BLaER1 (cell line): ENCODE measurements around the gene BATF2.
"Not testable (repeated sequence)": the region's sequence is repeated elsewhere in the genome, so short reads cannot be mapped to it uniquely, and the experiment has no call there.

Source experiments
- H3K27ac ChIP-seq: shearing (Covaris generic); formaldehyde crosslinking; 2 replicates; pipeline ENCODE4 v1.8.1; 2022
- H3K27me3 ChIP-seq: shearing (Covaris generic); formaldehyde crosslinking; 2 replicates; pipeline ENCODE4 v1.8.1; 2022
- H3K36me3 ChIP-seq: shearing (Covaris generic); formaldehyde crosslinking; 2 replicates; pipeline ENCODE4 v1.8.1; 2022
- H3K4me1 ChIP-seq: shearing (Covaris generic); formaldehyde crosslinking; 2 replicates; pipeline ENCODE4 v1.8.1; 2022
- H3K4me2 ChIP-seq: shearing (Covaris generic); formaldehyde crosslinking; 2 replicates; pipeline ENCODE4 v1.8.1; 2022
- H3K4me3 ChIP-seq: shearing (Covaris generic); formaldehyde crosslinking; 2 replicates; pipeline ENCODE4 v1.8.1; 2022
- H3K9ac ChIP-seq: shearing (Covaris generic); formaldehyde crosslinking; 2 replicates; pipeline ENCODE4 v1.8.1; 2022
- H3K9me3 ChIP-seq: shearing (Covaris generic); formaldehyde crosslinking; 2 replicates; pipeline ENCODE4 v1.8.1; 2022
- H4K20me1 ChIP-seq: shearing (Covaris generic); formaldehyde crosslinking; 2 replicates; pipeline ENCODE4 v1.8.1; 2022
- Cebpa-rat ChIP-seq: shearing (Covaris generic); IDR thresholded peaks from 2 replicates; pipeline ENCODE4 v1.8.1; 2022

The BATF2 gene

GRCh38 chr11:65014726-65015227 is 18.0 kb upstream of the BATF2 start:
- H3K4me3 ChIP-seq = peak overlapping the region; percentile 77
- peaks cover 40% of the 10 kb centered on the region for H3K4me1 ChIP-seq
- TF ChIP-seq Cebpa-rat = no peak
- H3K36me3 ChIP-seq = peaks cover 26% of the 10 kb centered on the region
- no peaks in the 10 kb centered on the region for H3K9me3 ChIP-seq
- no peaks in the 10 kb centered on the region for H3K27me3 ChIP-seq
- H3K9ac ChIP-seq = peak overlapping the region; percentile 86
- peak overlapping the region; percentile 94 for H3K27ac ChIP-seq
- H4K20me1 ChIP-seq = no peaks in the 10 kb centered on the region; the same call in 1 of the 2 replicates
- H3K4me2 ChIP-seq = peak overlapping the region; percentile 92

- peaks cover 19% of the 10 kb centered on the region for H3K36me3 ChIP-seq
- peak within 1 kb of the TSS; percentile 86 for H3K9ac ChIP-seq
- peak within 1 kb of the TSS; percentile 92 for H3K4me2 ChIP-seq
- H3K4me1 ChIP-seq = peaks cover 40% of the 10 kb centered on the region
- H3K27ac ChIP-seq = peak within 1 kb of the TSS; percentile 94
- TF ChIP-seq Cebpa-rat = no peak
- H3K4me3 ChIP-seq = peak within 1 kb of the TSS; percentile 77
- H3K9me3 ChIP-seq = no peaks in the 10 kb centered on the region
- no peaks in the 10 kb centered on the region for H3K27me3 ChIP-seq
- no peaks in the 10 kb centered on the region; the same call in 1 of the 2 replicates for H4K20me1 ChIP-seq
These were observed 17.3 kb upstream of the BATF2 start, which contains the start of gene ARL2 for GRCh38 chr11:65013888-65014725. Gene ARL2 (plus strand): TSS chr11:65014160. CDS start chr11:65014208, 48 bp downstream.

GRCh38 chr11:65013130-65013887 is 16.5 kb upstream of the BATF2 start:
- no peak for TF ChIP-seq Cebpa-rat
- Histone ChIP-seq H3K9ac (peak overlapping the region; percentile 86), H3K27ac (peak overlapping the region; percentile 94)

GRCh38 chr11:65008873-65009272 is 12.1 kb upstream of the BATF2 start:
- Histone ChIP-seq H3K9me3 (no peaks in the 10 kb centered on the region), H3K4me3 (no peak overlapping the region), H4K20me1 (no peaks in the 10 kb centered on the region), H3K27me3 (no peaks in the 10 kb centered on the region), H3K27ac (no peak overlapping the region), H3K36me3 (no peaks in the 10 kb centered on the region), H3K4me2 (no peak overlapping the region), H3K9ac (no peak overlapping the region), H3K4me1 (peaks cover 7% of the 10 kb centered on the region)
- TF ChIP-seq Cebpa-rat = no peak

More at GRCh38 chr11:65013130-65013887, 16.5 kb upstream of the BATF2 start:
- Histone ChIP-seq H3K27me3 (no peaks in the 10 kb centered on the region), H3K36me3 (peaks cover 11% of the 10 kb centered on the region), H3K4me2 (peak overlapping the region; percentile 92), H3K4me1 (peaks cover 40% of the 10 kb centered on the region), H3K4me3 (peak overlapping the region; percentile 77), H4K20me1 (no peaks in the 10 kb centered on the region; the same call in 1 of the 2 replicates), H3K9me3 (no peaks in the 10 kb centered on the region)

- Histone ChIP-seq H4K20me1 (no peaks in the 10 kb centered on the region), H3K9me3 (no peaks in the 10 kb centered on the region), H3K27ac (no peak overlapping the region), H3K36me3 (no peaks in the 10 kb centered on the region), H3K27me3 (no peaks in the 10 kb centered on the region), H3K4me3 (no peak overlapping the region), H3K9ac (no peak overlapping the region), H3K4me1 (peaks cover 3% of the 10 kb centered on the region), H3K4me2 (no peak overlapping the region)
- TF ChIP-seq Cebpa-rat = no peak
These were observed 11.2 kb upstream of the BATF2 start for GRCh38 chr11:65008016-65008415.

- H3K36me3 ChIP-seq, H3K27ac ChIP-seq, H3K4me2 ChIP-seq, H3K9me3 ChIP-seq, H4K20me1 ChIP-seq, H3K4me1 ChIP-seq, H3K27me3 ChIP-seq, H3K4me3 ChIP-seq, H3K9ac ChIP-seq: not testable (repeated sequence)
These were observed 7.2 kb upstream of the BATF2 start for GRCh38 chr11:65003968-65004367.

GRCh38 chr11:65003282-65003681 is 6.5 kb upstream of the BATF2 start:
- no peak overlapping the region for H3K27ac ChIP-seq

GRCh38 chr11:65002706-65003105 is 5.9 kb upstream of the BATF2 start:
- Histone ChIP-seq H3K4me3 (no peak overlapping the region), H3K27ac (no peak overlapping the region), H3K9me3 (no peaks in the 10 kb centered on the region), H4K20me1 (no peaks in the 10 kb centered on the region), H3K4me1 (peaks cover 13% of the 10 kb centered on the region), H3K4me2 (no peak overlapping the region), H3K9ac (no peak overlapping the region), H3K36me3 (no peaks in the 10 kb centered on the region), H3K27me3 (no peaks in the 10 kb centered on the region)
- no peak for TF ChIP-seq Cebpa-rat

More at GRCh38 chr11:65003282-65003681, 6.5 kb upstream of the BATF2 start:
- peaks cover 7% of the 10 kb centered on the region for H3K4me1 ChIP-seq
- H3K4me3 ChIP-seq = no peak overlapping the region
- TF ChIP-seq Cebpa-rat = no peak
- H3K4me2 ChIP-seq = no peak overlapping the region
- H3K27me3 ChIP-seq = no peaks in the 10 kb centered on the region
- no peaks in the 10 kb centered on the region for H4K20me1 ChIP-seq
- no peak overlapping the region for H3K9ac ChIP-seq
- no peaks in the 10 kb centered on the region for H3K36me3 ChIP-seq
- H3K9me3 ChIP-seq = no peaks in the 10 kb centered on the region

GRCh38 chr11:64999478-64999877 is 2.7 kb upstream of the BATF2 start:
- H3K4me3 ChIP-seq = no peak overlapping the region
- no peaks in the 10 kb centered on the region for H4K20me1 ChIP-seq
- H3K27ac ChIP-seq = no peak overlapping the region
- H3K4me1 ChIP-seq = peaks cover 39% of the 10 kb centered on the region
- no peaks in the 10 kb centered on the region for H3K9me3 ChIP-seq
- H3K9ac ChIP-seq = no peak overlapping the region
- no peak overlapping the region for H3K4me2 ChIP-seq
- H3K27me3 ChIP-seq = no peaks in the 10 kb centered on the region
- H3K36me3 ChIP-seq = no peaks in the 10 kb centered on the region
- TF ChIP-seq Cebpa-rat = no peak
